ENCODE data around the gene CCR7.

CCR7 gene

DNA sequence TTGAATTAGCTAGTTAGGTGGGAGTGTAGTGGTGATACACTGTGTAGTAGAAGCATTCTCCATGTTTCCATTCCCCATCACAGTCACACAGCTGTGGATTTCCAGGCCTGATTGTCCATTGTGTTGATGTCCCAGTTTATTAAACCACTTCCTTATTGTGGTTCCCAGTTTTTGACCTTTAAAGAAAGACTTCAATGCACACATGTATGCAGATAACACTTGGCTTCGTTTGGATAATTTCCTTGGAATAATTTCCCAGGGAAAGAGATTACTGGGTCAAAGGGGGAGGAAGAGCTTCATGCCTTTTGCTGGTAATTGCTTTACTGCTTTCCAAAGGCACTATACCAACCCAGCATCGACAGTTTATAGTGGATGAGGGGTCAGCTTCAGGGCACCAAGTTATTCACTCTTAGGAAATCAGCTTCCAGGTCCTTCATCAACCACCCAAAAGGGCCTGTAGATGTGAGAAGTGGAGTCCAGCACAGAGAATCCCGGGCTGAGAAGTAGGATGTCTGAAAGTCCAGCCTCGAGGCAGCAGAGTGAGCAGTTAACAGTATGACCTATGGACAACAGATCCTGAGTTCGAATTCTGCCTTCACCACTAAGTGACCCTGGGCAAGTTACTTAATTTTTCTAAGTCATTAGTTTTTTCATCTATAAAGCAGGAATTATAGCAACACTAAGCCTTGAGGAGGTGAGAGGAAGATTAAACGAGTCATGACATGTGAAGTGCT lies 32.6 kb downstream of the CCR7 start:
- DNase-seq = no peak

DNA sequence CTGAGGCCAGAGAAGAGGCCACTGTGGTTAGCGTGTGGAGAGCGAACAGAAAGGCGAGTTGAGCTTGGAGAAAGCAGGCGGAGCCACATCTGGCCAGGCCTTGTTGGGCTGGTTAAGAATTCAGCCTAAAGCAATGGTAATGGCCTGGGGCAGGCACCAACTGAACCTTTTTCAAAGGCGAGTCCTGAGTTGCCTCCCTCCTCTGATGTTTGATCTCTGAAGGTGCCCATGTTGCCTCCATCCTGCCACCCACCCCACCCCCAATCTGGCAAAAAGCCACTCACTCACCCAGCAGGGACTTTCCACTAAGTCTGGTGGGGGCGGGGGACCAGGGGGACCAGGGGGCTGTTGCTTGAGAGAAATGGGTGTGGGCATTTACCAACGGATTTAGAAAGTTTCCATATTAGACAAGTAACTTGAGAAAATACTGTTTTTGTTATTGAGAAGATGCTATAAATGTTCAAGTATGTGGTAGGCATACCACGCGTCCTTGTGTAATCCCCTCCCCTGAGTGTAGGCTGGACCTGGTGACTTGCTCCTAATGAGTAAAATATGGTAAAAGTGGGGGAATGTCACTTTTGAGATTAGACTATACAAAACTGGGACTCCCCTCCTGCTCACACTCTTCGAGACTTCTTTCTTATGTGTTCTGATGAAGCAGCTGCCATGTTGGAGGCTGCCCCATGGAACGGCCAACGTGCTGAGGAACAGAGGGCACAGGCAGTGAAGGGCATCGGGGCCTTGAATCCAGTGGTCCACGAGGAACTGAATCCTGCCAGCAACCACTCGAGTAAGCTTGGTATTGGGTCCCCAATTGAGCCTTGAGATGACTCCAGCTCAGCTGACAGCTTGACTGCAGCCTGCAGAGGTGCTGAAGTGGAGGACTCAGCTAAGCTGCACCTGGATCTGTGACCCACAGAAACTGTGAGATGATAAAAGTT lies 34.0 kb downstream of the CCR7 start:
- no peak for DNase-seq

DNA sequence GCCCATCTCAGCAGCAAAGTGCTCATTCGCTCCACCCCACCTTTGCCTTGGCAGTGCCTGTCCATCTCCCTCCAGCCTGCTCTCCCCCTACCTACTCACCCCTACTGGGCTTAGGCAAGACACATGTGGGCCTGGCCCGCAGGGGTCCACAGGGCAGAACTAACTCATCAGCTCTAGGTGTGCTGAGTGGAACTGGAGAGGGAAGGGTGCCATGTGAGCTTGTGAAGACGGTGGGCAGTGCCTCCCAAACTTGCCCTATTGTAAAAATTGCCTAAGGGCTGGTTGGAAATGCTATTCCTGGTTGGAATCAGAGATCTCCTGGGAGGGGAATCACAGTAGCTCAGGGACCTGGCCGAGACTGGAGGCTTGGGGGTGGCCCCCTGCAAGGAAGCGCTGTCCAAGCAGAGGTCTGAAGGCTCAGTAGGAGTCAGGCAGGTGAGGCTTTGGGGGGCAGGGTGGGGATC lies 34.7 kb downstream of the CCR7 start:
- no peak for DNase-seq

DNA sequence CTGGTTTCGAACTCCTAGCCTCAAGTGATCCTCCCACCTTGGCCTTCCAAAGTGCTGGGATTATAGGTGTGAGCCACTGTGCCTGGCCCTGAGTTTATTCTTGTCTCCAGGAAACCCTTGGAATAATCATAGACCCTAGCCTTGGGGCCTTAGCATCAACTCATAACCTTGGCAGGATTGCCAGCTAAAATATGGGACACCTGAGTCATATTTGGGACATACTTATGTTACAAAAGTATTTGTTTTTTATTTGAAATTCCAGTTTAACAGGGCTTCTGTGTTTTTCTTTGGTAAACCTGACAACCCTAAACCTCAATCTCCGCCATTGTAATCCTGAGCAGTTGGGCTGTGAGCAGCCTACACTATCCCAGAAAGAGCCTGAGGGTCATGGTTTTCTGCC lies 35.3 kb downstream of the CCR7 start:
- DNase-seq = no peak

DNA sequence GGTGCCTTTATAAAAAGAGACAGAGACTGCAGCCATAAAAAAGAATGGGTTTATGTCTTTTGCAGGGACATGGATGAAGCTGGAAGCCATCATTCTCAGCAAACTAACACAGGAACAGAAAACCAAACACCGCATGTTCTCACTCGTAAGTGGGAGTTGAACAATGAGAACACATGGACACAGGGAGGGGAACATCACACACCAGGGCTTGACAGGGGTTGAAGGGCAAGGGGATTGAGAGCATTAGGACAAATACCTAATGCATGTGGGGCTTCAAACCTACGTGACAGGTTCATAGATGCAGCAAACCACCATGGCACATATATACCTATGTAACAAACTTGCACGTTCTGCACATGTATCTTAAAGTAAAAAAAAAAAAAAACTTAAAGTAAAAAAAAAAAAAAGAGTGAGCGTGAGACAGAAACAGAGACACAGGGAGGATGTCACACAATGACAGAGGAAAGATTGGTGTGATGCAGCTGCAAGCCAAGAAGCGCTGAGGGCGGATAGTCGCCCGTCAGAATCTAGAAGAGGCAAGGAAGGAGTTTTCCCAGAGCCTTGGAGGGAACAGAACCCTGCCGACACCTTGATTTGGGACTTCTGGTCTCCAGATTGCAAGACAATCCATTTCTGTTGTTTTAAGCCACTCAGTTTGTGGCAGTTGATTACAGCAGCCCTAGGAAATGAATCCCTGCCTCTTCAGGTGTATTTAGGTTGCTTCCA lies 36.4 kb downstream of the CCR7 start:
- no peak for DNase-seq

DNA sequence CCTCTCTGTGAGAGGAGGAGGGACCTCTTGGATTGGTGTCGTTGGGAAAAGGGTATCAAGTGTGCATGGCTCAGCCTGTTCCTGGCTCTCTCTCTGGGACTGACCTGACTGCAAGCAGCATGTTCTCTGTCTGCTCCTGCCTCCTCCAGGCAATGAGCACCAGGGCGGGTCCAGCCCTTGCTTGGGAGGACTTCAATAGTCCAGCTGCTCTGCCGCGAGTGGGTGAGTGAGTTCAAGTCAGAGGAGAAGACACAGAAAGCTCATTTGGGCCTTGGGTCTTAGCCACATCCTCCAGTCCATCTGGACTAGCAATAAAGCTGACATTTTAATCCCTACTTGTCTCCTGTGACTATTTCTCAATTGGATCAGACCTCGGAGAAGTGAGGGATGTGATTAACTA lies 38.6 kb downstream of the CCR7 start:
- DNase-seq = no peak

DNA sequence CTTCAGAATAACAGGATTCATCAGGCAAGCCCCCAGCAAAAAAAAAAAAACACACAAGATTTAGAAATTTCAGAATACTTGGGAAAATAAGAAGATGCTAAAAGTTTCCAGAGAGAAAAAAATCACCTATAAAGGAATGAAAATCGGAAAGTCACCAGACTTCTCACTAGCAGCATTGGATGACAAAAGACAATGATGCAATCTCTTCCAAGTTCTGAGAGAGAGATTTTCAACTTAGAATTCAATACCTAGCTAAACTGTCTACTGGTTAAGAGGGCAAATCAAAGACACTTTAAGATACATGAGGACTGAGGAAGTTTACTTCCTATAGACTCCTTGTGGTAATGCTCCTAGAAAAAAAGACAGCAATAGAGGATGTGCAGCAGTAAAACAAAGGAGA lies 40.0 kb downstream of the CCR7 start:
- no peak for DNase-seq

DNA sequence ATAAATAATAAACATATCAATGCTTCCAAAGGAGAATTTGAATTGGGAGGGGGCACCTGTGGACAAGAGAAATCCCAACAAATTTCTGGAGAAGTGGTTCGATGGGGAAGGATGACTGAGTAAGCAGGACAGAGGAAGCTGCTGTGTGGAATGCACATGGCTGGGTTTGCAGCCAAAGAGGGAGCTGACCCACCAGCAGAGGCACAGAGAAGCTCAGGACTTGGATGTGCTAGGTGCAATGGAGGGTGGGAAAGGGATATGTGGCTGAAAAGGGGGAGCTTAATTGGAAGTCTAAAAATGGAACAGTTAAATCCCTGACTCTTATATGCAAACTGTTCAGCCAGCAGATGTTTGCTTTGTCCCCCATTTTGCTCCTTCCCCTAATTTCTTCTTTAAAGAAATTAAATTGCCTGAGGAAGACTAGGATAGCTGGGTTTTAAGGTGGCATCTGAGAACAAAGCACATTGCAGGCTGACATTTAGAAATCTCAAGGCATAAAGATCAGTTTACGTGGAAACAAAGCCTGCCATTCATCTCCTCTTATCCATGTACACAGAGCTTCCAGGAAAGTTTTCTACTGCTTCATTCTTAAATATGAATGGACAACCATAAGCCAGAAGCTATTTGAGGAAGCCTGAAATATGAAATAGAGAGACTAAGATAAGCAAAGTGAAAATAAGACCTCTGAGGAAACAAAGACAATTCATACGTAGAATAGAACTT lies 40.9 kb downstream of the CCR7 start:
- no peak for DNase-seq

DNA sequence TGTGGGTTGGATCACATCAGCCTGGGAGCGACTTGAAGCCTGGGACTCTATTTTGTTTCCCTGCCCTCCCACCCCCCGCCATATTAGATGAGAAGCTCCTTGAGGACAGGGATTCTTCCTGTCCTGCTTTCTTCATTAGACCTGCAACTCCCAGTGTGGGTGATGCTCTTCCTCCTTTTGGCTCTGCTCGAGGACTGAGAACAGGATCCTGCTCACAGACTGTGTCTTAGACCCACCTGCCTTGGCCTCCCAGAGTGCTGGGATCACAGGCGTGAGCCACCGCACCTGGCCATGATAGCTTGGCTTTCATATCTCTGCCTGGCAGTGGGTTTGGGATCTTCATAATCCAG lies 42.3 kb downstream of the CCR7 start:
- no peak for DNase-seq

DNA sequence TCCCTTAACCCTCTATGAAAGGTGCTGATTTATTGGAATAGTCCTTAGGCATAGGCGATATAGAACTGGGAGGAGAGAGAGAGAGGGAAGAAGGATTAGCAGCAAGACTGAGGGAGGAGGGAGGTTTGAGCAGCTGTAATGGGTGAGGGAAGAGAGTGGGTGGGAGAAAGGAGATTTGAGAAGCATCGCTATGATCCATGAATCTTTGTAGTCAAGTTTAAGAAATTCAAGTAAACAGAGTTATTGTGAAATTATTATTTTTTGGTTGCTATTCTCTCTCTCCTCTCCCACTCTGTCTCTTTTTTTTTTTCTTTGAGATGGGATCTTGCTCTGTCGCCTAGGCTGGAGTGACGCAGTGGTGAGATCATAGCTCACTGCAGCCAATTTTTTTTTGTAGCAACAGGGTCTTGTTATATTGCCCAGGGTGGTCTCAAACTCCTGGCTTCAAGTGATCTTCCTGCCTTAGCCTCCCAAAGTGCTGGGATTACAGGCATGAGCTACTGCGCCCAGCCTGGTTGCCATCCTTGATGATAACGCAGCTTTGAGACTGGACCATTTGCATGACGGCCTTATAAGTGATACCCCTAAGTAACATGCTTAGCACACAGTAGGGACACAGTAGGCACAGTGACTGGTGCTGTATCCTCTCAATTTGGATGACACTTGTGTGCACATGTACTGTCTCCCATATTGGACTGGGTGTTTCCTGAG lies 42.9 kb downstream of the CCR7 start:
- DNase-seq = no peak

DNA sequence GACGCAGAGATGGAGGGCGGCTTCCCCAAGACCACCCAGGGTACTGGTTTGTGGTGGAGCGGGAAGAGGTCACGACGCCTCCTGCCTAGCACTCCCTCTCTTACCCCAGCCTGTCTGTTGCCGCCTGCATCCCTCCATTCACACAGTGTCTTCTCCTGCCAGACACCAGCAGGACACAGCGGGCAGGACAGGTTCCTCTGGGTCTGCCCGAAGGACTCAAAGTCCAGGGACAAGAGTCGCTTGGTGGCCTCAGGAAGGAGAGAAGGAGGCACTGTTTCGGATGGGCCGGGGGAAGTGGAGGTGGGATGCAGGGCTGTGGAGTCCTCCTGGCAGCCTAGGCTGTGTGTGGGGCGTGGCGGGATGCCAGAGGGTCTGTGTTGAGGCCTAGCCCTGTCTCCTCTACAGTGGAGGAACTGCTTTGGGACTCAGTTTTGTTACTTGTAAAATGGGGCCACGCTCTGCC lies 44.2 kb downstream of the CCR7 start:
- DNase-seq = no peak

DNA sequence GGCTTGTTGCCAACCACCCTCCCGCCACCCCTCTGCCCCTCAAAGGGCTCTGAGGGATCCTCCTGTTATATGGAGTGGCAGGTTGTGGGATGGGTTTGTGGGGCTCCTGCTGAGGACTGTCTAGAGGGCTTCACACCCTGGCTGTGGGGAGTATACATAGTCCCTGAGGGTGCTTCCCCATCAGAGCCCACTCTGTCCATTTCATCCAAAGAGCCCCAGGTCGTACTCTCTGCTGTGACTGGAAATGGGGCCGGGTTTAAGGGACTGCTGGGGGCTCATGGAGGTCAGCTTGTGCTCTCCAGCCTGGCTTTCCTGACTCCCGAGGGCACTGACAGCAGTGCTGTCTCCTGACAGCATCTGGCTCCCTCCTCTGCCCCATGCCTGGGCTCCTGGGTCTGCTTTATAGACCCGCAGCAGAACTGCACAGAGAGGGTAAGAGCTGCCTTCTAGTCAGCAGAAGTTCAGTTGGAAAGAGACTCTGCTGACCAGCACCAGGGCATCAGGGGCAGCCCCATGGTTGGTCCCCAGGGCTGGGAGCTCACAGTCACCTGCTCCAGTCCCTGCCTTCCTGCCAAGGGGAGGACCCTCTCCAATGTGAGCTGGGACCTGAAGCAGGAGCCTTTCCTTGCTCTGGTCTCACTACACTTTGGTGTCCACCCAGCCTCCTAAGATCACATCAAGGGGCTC lies 46.0 kb downstream of the CCR7 start:
- DNase-seq = no peak

DNA sequence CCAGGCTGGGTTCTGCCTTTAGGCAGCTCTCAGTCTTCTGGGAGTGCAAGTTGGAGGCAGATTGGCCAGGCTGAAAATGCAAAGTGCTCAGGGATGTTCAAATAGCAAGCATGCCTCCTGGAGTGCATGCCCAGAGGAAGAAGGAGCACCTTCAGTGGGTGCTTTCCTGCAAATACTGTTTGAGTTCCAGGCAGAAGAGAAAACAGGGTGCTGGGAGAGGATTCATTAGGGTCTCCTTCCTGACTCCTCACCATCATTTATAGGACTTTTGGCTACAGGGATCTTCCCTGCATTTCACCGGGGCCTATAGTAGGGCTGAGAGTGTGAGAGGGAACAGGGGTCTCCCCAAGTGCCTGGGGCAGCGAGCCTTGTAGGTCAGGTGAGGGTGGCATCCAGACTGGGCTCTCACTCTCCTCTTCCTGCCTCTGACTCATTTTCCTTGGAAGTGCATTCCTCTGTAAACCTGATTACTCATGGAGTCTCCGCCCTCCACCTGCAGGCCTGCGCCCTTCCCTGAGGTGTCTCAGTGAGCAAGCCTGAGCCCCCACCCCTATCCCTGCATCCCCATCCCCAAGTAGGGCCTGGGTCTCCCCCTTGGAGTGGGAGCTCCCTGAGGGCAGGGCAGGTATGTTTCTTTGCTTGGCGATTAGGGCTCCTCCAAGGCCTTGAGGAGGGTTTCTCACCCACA lies 46.7 kb downstream of the CCR7 start:
- DNase-seq = no peak

DNA sequence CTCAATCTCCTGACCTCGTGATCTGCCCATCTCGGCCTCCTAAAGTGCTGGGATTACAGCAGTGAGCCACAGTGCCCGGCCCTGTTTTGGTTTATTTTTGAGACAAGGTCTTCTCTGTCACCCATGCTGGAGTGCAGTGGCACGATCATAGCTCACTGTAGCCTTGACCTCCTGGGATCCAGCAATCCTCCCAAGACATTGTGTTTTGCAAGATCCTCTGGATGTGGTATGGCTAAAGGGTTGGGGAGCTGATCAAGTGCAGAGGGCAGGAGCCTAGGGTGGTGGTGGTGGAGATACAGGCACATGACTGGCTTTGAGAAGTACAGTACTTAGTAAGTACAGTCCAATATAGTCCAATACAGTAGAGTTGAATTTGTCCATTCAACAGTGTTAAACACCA lies 47.3 kb downstream of the CCR7 start:
- no peak for DNase-seq

DNA sequence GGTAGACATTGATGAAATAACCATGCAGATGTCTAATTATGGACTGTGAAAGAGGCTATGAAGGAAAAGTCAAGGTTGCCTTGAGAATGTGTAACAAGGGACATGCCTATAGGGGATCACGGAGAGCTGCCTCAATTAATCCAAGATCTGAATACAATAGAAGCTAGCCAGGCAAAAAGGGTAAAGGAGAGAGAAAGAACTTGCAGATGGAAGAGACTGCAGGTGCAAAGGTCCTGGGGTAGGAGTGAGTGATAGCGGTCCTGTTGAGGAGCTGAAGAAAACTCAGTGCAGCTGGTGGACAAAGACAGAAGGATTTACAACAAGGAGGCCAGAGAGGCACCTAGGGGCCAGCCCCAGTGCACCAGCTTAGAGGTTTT lies 48.0 kb downstream of the CCR7 start:
- no peak for DNase-seq

DNA sequence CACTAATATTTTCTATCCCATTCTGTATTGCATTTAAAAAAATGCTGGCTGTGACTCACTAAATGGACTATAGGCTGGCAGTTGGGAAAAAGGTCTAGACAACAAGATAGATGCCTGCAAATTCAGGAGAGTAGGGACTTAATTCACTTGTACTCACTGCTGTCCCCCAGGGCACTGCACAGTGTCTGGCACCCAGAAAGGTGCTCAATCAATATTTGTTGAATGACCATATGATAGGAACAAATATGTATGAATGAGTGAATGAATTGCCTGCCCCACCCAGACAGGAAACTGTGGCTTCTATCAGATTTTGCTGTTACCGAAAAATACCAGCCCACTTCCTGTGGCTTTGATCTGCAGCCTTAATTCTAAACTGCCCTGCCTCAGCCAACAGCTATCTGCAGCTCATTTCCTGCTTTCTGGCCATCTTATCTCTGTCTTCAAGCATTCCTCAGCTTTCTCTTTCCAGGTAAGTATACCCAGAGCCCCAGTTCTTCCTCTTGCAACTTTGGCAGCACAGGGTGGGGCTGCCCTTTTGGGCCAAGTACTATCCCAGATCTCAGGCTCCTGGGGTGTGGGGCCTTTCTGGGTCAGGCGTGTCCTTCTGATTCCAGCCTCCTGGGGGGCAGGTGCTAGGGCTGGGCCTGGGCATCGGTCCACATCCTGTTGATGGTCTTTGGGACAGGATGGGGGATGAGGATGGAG lies 48.5 kb downstream of the CCR7 start:
- no peak for DNase-seq

DNA sequence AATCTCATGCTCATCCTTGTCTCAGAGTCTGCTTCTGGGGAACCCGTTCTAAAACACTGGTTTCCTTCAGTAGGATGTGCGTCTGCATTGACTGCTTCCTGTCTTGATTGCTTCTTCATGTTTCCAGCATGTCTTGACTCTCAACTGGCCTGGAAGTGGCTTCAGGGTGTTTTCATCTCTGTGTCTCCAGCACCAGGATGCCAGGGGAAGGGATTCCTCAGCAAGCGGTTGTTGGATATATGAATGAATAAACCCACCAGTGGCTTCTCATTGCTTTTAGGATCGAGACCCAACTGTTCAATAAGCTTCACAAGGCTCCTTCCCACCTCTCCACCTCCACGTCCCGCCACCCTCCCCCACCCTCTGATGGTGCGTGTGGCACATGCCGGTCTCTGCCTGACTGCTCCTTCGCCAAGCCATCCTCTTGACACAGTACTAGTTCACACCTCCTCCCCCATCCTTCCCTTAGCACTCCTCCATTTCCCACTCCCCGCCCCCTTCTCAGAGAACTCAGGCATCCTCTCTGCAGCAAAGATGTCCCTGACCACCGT lies 49.7 kb downstream of the CCR7 start:
- no peak for DNase-seq

DNA sequence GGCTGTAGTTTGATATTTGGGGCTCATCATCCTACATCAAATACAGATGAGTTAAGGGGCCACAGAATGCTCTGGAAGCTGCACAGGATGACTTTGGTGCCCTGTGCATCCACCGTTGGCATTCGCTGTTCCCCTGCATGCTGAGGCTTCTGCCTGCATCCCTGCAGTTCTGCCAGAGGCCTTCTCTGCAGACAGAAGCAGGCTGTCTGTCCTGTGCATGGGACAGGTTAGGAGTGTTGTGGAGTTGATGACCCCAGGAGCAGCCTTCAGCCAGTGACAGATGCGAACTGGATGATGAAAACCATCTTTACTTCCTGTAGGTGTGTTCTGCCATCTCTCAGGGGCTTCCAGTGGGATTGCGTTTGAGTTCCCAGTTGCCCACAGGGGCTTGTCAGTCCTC lies 50.3 kb downstream of the CCR7 start:
- DNase-seq = no peak

DNA sequence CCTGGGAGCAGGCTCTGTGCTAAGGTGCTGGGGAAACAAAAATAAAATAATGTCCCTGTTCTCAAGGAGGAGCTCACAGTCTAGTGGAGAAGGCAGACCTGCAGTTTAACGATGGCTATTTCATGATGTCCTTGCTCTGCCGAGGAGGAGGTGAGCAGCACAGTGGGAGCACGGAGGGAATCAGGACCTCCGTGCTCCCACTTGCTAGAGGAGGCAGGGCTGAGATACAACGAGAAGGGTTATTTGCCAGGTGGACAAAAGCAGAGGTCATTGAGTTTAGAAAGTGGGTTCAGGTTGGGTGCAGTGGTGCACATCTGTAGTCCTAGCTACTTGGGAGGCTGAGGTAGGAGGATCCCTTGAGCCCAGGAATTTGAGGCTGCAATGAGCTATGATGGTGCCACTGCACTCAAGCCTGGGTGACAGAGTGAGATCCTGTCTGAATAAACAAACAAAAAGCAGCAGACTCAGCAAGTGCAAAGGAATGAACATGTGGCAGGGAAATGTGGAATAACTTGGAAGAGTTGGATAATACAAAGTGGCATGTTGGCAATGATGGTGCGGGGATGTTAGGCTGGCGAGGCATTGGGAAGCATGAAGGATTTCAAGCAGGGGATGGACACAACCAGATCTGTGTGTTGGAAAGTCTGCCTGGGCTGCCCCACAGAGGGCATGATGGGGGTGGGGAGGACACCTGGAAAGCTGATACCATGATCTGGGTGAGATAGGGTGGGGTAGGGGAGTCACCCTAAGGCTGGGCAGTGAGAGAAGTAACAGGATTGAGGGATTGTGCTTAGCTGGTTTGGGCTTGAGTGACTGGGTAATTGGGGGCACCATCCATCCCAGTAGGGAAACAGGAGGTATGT lies 51.0 kb downstream of the CCR7 start:
- DNase-seq = no peak

All from SHP77 (cell line).